WI38 (cell line): ENCODE data around the gene CBFA2T3.

Experiments
- H3K4me3 ChIP-seq: 2 replicates; pipeline ENCODE4 v1.5.1; 2011; ENCODE audit warnings: low read depth, mild to moderate bottlenecking, control low read depth, low read length
- CTCF ChIP-seq: IDR thresholded peaks from 2 replicates; pipeline ENCODE4 v1.5.1; 2012; ENCODE audit warnings: low read depth, mild to moderate bottlenecking, control low read depth, low read length

CBFA2T3 gene

DNA sequence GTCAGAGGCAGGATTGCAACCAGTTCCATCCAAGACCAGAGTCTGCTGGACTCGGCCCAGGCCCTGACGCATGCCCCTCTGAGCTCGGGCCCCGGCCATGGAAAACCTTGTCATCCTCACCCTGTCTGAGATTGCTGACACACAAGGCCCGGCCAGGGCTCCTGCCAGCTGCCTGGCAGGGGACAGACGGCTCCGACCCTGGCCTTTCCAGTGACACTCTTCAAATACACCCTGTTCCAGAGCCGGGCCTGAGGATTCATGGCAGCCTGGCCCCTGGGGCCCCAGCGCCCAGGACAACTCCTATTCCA, 107.4 kb downstream of the CBFA2T3 start:
- TF ChIP-seq CTCF: no peak

DNA sequence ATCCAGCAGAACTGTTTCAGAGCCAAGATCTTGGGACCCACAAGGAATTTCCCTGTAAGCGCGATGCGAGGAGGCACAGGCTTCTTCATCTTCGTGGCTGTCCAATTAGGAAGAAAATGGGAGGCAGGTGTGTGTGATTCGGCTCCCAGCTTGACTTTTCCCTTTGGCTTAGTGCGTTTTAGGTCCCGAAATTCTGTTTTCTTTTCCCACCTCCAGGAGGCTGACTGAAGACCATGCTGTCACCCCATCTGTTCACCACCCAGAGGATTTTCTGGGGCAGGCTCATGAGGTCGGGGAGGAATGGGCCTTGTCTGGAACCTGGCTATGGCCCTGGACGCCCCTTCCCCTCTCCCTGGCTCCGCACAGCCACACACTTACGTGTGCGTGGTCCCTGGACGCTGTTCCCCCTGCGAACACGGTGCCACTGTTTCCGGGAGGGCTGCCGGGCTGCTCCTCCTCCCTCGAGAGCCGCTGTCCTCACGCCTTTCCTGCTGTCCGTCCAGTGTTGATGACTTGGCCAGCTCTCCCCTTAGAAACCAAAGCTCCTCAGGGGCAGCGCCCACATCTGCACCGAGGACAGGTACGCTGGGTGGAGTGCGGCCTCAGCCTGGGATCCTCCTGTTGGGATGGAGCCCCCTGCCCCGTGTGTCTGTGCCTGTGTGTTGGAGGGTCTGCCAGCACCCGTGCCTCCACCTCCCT, 107.9 kb downstream of the CBFA2T3 start:
- H3K4me3 ChIP-seq: no peak overlapping the region
- TF ChIP-seq CTCF: no peak

More for the DNA sequence above, 107.4 kb downstream of the CBFA2T3 start:
- H3K4me3 ChIP-seq: no peak overlapping the region

DNA sequence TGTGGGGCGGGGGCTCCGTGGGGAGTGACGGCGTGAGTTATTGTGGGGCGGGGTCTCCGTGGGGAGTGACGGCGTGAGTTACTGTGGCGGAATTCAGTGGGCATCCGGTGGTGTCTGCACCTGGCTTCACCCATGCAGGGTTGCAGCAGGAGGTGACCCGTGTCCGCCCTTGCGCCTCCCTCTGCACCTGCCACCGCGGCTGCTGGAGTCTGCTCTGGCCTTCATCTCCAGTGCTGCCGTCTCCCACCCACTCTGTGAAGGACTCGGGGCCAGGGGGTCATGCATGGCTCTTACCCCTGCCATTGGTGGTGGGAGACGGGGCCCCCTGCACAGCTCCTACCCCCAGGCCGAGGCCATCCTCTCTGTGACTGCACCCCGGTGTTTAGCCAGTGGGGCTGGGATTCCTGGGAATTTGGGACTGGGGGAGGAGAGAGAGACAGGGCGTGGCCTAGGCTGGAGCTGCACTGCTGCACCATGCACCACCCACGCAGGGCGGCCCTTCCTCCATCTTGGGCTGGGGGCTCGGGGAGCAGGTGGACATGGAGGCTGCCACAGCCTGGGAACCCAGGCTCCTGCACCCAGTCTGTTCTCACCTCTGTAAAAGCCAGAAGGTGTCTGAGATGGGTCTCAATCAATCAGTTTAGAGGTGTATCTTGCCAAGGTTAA, 109.3 kb downstream of the CBFA2T3 start:
- TF ChIP-seq CTCF: no peak
- no peak overlapping the region for H3K4me3 ChIP-seq

DNA sequence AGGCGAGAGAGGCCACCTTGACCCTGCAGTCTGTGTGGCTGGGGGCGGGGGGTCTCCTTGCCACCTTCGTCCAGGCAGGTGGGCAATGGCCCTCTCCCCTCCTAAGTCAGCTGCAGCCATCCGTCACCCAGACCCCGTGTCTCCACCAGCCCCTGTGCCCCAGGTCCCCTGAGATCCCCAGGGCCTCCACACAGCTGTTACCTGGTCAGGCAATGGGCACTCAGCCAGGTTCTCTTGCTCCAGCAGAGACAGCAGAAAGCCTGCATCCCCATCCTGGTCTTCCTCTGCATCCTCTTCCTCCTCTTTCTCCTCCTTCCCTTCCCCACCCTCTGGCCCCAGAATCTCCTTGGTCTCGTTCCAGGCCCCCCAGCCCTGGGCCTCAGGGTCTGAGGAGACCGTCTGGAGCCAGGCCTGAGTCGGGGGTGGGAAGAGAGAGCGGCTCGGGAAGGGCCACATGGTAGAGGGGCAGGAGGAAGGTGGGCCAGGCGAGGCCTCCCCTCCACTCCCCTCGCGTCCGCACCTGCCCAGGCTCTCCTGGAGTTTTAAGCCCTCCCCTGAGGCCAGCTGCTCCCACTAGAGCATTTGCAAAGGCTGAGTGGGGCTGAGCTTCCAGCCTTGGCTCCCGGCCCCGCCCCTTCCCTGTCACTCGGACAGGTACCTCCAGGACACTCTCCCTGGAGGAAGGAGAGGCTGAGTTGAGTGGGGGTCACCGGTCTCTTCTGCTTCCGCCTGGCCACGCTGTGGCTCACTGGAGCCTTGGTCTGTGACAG, 110.7 kb downstream of the CBFA2T3 start, which contains the start of gene PABPN1L:
Gene PABPN1L, minus strand, starts transcription at position 510 of the 770 bp plus-strand sequence. Its CDS starts 54 bp downstream, at position 456.
- no peak for TF ChIP-seq CTCF
- no peak within 1 kb of the TSS for H3K4me3 ChIP-seq

DNA sequence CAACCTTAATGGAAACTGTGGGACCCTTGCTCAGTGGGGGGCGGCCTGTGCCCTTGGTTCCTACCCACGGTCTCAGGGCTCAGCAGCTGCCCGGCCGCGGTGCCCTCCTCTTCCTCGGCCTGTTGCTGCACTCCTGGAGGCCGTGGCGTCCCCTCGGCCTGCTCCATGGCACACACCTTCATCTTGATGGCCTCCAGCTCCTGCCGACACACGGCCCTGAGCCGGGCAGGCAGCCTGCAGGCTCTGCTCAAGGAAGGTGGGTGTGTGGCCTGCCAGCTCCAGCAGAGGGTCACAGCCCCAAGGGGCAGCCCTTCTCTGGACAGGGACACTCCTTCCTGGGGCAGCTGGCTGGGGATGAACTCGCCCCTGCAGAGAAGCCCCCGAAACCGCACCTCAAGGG, 111.3 kb downstream of the CBFA2T3 start:
- TF ChIP-seq CTCF: no peak

GRCh38 chr16:88865310-88865709, 111.7 kb downstream of the CBFA2T3 start:
- H3K4me3 ChIP-seq: no peak overlapping the region
- TF ChIP-seq CTCF: no peak

More for the DNA sequence above, 111.3 kb downstream of the CBFA2T3 start:
- no peak overlapping the region for H3K4me3 ChIP-seq

- H3K4me3 ChIP-seq: no peak overlapping the region
- no peak for TF ChIP-seq CTCF
Observed at GRCh38 chr16:88864521-88864920, 112.5 kb downstream of the CBFA2T3 start.
